GM12872 (cell line): ENCODE results near the gene POT1.

Experiments used
- TF ChIP-seq, protein P1 (sequence below): IDR thresholded peaks from 3 replicates; pipeline ENCODE4 v1.5.1; 2011; ENCODE audit warnings: low read depth, mild to moderate bottlenecking, low read length, moderate library complexity; ENCODE audit not compliant: insufficient read depth

The POT1 gene

GRCh38 chr7:124784879-124785818 is 144.5 kb downstream of the POT1 start:
- TF ChIP-seq, protein P1, sequence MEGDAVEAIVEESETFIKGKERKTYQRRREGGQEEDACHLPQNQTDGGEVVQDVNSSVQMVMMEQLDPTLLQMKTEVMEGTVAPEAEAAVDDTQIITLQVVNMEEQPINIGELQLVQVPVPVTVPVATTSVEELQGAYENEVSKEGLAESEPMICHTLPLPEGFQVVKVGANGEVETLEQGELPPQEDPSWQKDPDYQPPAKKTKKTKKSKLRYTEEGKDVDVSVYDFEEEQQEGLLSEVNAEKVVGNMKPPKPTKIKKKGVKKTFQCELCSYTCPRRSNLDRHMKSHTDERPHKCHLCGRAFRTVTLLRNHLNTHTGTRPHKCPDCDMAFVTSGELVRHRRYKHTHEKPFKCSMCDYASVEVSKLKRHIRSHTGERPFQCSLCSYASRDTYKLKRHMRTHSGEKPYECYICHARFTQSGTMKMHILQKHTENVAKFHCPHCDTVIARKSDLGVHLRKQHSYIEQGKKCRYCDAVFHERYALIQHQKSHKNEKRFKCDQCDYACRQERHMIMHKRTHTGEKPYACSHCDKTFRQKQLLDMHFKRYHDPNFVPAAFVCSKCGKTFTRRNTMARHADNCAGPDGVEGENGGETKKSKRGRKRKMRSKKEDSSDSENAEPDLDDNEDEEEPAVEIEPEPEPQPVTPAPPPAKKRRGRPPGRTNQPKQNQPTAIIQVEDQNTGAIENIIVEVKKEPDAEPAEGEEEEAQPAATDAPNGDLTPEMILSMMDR, result peak; percentile 75

DNA sequence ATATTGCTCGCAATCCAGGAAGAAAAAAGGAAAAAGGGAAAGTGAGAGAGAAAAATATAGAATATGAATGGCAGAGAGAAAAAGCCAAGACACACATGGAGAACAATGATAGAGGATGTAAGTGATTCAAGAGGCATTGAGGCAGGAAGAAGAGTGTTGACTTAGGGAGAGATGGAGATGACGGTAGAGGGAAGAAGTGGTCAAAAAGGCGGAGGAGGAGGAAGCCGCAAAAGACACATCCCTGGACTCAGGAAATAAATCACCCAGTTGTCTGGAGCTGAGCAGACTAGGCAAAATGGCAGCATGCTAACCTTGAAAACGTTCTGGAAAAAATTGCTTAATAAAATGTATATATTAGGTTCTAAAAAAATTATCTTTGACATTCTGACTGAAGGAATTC is 146.4 kb downstream of the POT1 start:
- TF ChIP-seq, protein P1, result no peak

DNA sequence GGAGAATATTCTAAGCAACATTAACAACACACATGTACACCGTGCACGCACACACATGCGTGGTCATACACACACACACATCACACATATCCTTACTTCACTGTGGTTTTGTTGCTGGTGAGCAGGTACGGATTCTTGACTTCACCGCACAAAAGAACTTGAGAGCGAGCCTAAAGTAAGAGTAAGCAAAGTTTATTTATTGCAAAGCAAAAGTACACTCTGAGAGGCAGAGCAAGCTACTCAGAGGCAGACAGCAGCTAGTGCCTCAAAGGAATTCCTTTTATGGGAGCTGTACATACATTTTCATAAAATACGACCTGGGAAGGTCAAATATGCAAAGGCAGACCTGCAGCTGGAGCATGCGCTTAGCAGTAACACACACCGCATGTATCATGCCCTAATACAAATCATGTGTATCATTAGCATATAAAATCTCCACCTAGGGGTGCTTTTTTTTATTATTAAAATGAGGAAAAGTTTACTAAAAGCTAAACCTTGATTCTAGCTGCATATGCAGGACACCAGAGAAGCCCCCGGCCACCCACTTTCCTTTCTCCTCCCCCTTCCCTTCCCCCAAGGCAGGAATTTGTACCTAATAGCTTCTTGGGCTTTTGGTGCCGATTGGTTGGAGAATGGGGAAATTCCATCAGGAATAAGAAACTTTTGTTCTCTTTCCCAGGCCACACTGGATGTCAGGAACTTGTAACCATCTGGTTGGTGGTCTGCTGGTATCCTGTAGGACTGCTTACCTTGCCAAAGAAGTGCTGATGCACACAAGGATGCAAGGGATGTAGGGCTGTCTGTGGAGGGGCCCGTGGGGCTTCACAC is 147.5 kb downstream of the POT1 start:
- TF ChIP-seq, protein P1, result no peak

- TF ChIP-seq, protein P1, result no peak
Measured at GRCh38 chr7:124781418-124781817, 148.2 kb downstream of the POT1 start.

DNA sequence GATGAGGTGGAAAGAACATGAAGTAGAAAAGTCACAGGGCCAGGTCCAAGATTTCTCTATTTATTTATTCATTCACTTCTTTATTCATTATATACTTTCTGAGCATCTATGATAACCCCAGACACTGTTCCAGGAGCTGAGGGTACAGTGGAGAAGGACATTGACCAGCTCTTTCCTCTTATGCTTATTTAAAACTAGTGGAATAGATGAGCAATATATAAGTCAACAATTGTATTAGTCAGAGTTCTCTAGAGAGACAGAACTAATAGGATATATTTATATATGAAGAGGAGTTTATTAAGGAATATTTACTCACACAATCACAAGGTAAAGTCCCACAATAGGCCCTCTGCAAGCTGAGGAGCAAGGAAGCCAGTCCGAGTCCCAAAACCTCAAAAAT is 149.0 kb downstream of the POT1 start:
- TF ChIP-seq, protein P1, result no peak

GRCh38 chr7:124780056-124780455 is 149.6 kb downstream of the POT1 start:
- TF ChIP-seq, protein P1, result no peak

- TF ChIP-seq, protein P1, result no peak
Measured at GRCh38 chr7:124779620-124780019, 150.0 kb downstream of the POT1 start.
